H9 (cell line): Measurements from ENCODE around the gene CEP43. TPM values are rescaled to one million over a fixed set of nuclear protein-coding genes. Genes with fewer than 3 reads are reported as not detected.
A peak's percentile ranks its signal among the peaks of the same experiment; 100 is the strongest.

Source experiments
- DNase-seq: peaks from one replicate; pipeline ENCODE4 v3.0.0-alpha.2; 2017
- H2AFZ ChIP-seq: one replicate; pipeline ENCODE4 v1.6.1; 2013; ENCODE audit warnings: mild to moderate bottlenecking, low read length, control low read depth, moderate library complexity
- H2AK5ac ChIP-seq: 2 replicates; pipeline ENCODE4 v1.6.1; 2013; ENCODE audit warnings: low read length, control low read depth, mixed read lengths; ENCODE audit not compliant: insufficient read length
- H2BK120ac ChIP-seq: one replicate; pipeline ENCODE4 v1.6.1; 2013; ENCODE audit warnings: low read depth, mild to moderate bottlenecking, low read length, control low read depth, inconsistent platforms; ENCODE audit not compliant: poor library complexity, severe bottlenecking
- H2BK12ac ChIP-seq: 2 replicates; pipeline ENCODE4 v1.6.1; 2013; ENCODE audit warnings: low read length, control low read depth, mixed read lengths, low read depth; ENCODE audit not compliant: insufficient read length
- H2BK15ac ChIP-seq: 2 replicates; pipeline ENCODE4 v1.6.1; 2013; ENCODE audit warnings: low read depth, low read length, control low read depth
- H2BK20ac ChIP-seq: one replicate; pipeline ENCODE4 v1.6.1; 2013; ENCODE audit warnings: low read depth, mild to moderate bottlenecking, low read length, control low read depth, inconsistent platforms; ENCODE audit not compliant: poor library complexity, severe bottlenecking
- H2BK5ac ChIP-seq: 2 replicates; pipeline ENCODE4 v1.6.1; 2013; ENCODE audit warnings: low read length, control low read depth, mixed read lengths; ENCODE audit not compliant: insufficient read length
- H3K14ac ChIP-seq: 2 replicates; pipeline ENCODE4 v1.6.1; 2013; ENCODE audit warnings: low read length, control low read depth; ENCODE audit not compliant: insufficient read depth
- H3K18ac ChIP-seq: 2 replicates; pipeline ENCODE4 v1.6.1; 2013; ENCODE audit warnings: low read depth, mild to moderate bottlenecking, mixed read lengths, low read length, control low read depth; ENCODE audit not compliant: insufficient read length
- H3K23ac ChIP-seq: 2 replicates; pipeline ENCODE4 v1.6.1; 2013; ENCODE audit warnings: low read length, control low read depth, mixed read lengths, low read depth; ENCODE audit not compliant: insufficient read length
- H3K23me2 ChIP-seq: 2 replicates; pipeline ENCODE4 v1.6.1; 2013; ENCODE audit warnings: low read depth, mild to moderate bottlenecking, mixed read lengths, low read length, control low read depth; ENCODE audit not compliant: insufficient read length, poor library complexity, severe bottlenecking
- H3K27ac ChIP-seq: 2 replicates; pipeline ENCODE4 v1.5.1; 2013; ENCODE audit warnings: low read length, control low read depth, mixed read lengths, low read depth; ENCODE audit not compliant: insufficient read length
- H3K27me3 ChIP-seq: 2 replicates; pipeline ENCODE4 v1.6.1; 2013; ENCODE audit warnings: low read length, control low read depth, inconsistent platforms; ENCODE audit not compliant: insufficient read depth
- H3K4ac ChIP-seq: 2 replicates; pipeline ENCODE4 v1.6.1; 2013; ENCODE audit warnings: low read depth, mild to moderate bottlenecking, control low read depth, inconsistent platforms, low read length, moderate library complexity
- H3K4me1 ChIP-seq: 2 replicates; pipeline ENCODE4 v1.6.1; 2013; ENCODE audit warnings: low read length, control low read depth, inconsistent platforms; ENCODE audit not compliant: insufficient read depth
- H3K4me2 ChIP-seq: 2 replicates; pipeline ENCODE4 v1.6.1; 2013; ENCODE audit warnings: low read length, control low read depth, mixed read lengths; ENCODE audit not compliant: insufficient read length, insufficient read depth
- H3K56ac ChIP-seq: 2 replicates; pipeline ENCODE4 v1.6.1; 2013; ENCODE audit warnings: low read depth, mild to moderate bottlenecking, mixed read lengths, low read length, control low read depth; ENCODE audit not compliant: insufficient read length
- H3K79me1 ChIP-seq: 2 replicates; pipeline ENCODE4 v1.6.1; 2013; ENCODE audit warnings: low read depth, mild to moderate bottlenecking, moderate library complexity, low read length, control low read depth, inconsistent platforms; ENCODE audit not compliant: insufficient read depth, poor library complexity, severe bottlenecking
- H3K79me2 ChIP-seq: 2 replicates; pipeline ENCODE4 v1.6.1; 2013; ENCODE audit warnings: low read length, control low read depth, inconsistent platforms; ENCODE audit not compliant: insufficient read depth
- H3K9ac ChIP-seq: 2 replicates; pipeline ENCODE4 v1.6.1; 2013; ENCODE audit warnings: low read length, control low read depth, mixed read lengths; ENCODE audit not compliant: insufficient read length; ENCODE audit errors: extremely low read depth
- H3K9me3 ChIP-seq: one replicate; pipeline ENCODE4 v1.6.1; 2013; ENCODE audit warnings: low read depth, low read length, inconsistent platforms; ENCODE audit not compliant: control insufficient read depth
- H3T11ph ChIP-seq: one replicate; pipeline ENCODE4 v1.6.1; 2013; ENCODE audit warnings: mild to moderate bottlenecking, low read length, control low read depth, inconsistent platforms
- H4K20me1 ChIP-seq: one replicate; pipeline ENCODE4 v1.6.1; 2013; ENCODE audit not compliant: control insufficient read depth, insufficient read length, insufficient read depth
- H4K5ac ChIP-seq: 2 replicates; pipeline ENCODE4 v1.6.1; 2013; ENCODE audit warnings: low read depth, mild to moderate bottlenecking, mixed read lengths, low read length, control low read depth; ENCODE audit not compliant: insufficient read length
- H4K8ac ChIP-seq: replicated peaks from 2 replicates; pipeline ENCODE4 v1.6.1; 2013; ENCODE audit warnings: low read length, control low read depth, mixed read lengths, low read depth; ENCODE audit not compliant: insufficient read length
- H4K91ac ChIP-seq: 2 replicates; pipeline ENCODE4 v1.6.1; 2013; ENCODE audit warnings: low read depth, mild to moderate bottlenecking, moderate library complexity, mixed read lengths, low read length, control low read depth; ENCODE audit not compliant: insufficient read length
- H3K27ac Mint-ChIP-seq, 3 experiments: 2 replicates in 2 of 3; 3 replicates in 1 of 3; pipeline ENCODE4 v1.8.0; 2020 to 2021; ENCODE audit warnings: mixed read lengths in 3 of 3, mild to moderate bottlenecking in 1 of 3, moderate library complexity in 1 of 3
- H3K27me3 Mint-ChIP-seq: 2 replicates; pipeline ENCODE4 v1.8.0; 2021; ENCODE audit warnings: low read depth, mild to moderate bottlenecking, moderate library complexity, mixed read lengths
- H3K36me3 Mint-ChIP-seq, 3 experiments: 2 replicates in 2 of 3; 3 replicates in 1 of 3; pipeline ENCODE4 v1.8.0; 2020 to 2021; ENCODE audit warnings: low read depth in 3 of 3, mixed read lengths in 3 of 3; ENCODE audit not compliant: insufficient read depth in 1 of 3
- H3K4me1 Mint-ChIP-seq, 2 experiments: 2 replicates each; pipeline ENCODE4 v1.8.0; 2020; ENCODE audit warnings: mixed read lengths in 2 of 2
- H3K4me3 Mint-ChIP-seq, 2 experiments: 2 replicates in 1 of 2; 3 replicates in 1 of 2; pipeline ENCODE4 v1.8.0; 2020 to 2021; ENCODE audit warnings: mild to moderate bottlenecking in 2 of 2, mixed read lengths in 2 of 2, moderate library complexity in 1 of 2
- H3K9me3 Mint-ChIP-seq, 2 experiments: 2 replicates in 1 of 2; 3 replicates in 1 of 2; pipeline ENCODE4 v1.8.0; 2020; ENCODE audit warnings: mild to moderate bottlenecking in 2 of 2, mixed read lengths in 2 of 2, moderate library complexity in 1 of 2
- WGBS: extraction: QIAGEN DNeasy Blood & Tissue Kit; methylation state at CpG from one replicate; pipeline ENCODE4 v1.1.7; 2013; ENCODE audit warnings: missing lambda C conversion rate, low lambda C conversion rate, mixed read lengths; ENCODE audit not compliant: insufficient read length; ENCODE audit errors: extremely low coverage; 5-methylcytosine and 5-hydroxymethylcytosine counted together
- total RNA-seq: library from RNA; stranded (reverse); gene quantifications from 2 replicates; pipeline ENCODE4 v1.2.1, GENCODE V29; 2021
- TF ChIP-seq, protein P1 (sequence below): fragments of 200-600 bp; sonication (generic); conservative IDR thresholded peaks from 3 replicates; pipeline ENCODE4 v1.8.0; 2021; ENCODE audit warnings: antibody characterized with exemption, mild to moderate bottlenecking

The CEP43 gene
- total RNA-seq, 1 experiment from 2014 or later: 33.6 TPM

GRCh38 chr6:167030222-167031072 lies 31.2 kb downstream of the CEP43 start:
- H3K9me3 ChIP-seq: no peaks in the 10 kb centered on the region
- Mint-ChIP-seq H3K4me3 (no peak overlapping the region), H3K9me3 (no peaks in the 10 kb centered on the region), H3K4me1 (peaks cover 17% of the 10 kb centered on the region in 2 experiments), H3K27ac (peak overlapping the region in 1 of 3 experiments; percentile 12; a peak in 1 of 7 replicates), H3K27me3 (no peaks in the 10 kb centered on the region), H3K36me3 (peaks cover 42 to 79% (median 73%) of the 10 kb centered on the region in 3 experiments; a peak in 6 of 7 replicates)
- H2BK12ac ChIP-seq: no peak overlapping the region
- H2BK15ac ChIP-seq: no peak overlapping the region
- no peak overlapping the region for H2BK5ac ChIP-seq
- no peak overlapping the region for H3K9ac ChIP-seq
- no peak overlapping the region for H4K91ac ChIP-seq
- H4K20me1 ChIP-seq: no peaks in the 10 kb centered on the region
- H3K27me3 ChIP-seq: no peaks in the 10 kb centered on the region
- TF ChIP-seq, protein P1, sequence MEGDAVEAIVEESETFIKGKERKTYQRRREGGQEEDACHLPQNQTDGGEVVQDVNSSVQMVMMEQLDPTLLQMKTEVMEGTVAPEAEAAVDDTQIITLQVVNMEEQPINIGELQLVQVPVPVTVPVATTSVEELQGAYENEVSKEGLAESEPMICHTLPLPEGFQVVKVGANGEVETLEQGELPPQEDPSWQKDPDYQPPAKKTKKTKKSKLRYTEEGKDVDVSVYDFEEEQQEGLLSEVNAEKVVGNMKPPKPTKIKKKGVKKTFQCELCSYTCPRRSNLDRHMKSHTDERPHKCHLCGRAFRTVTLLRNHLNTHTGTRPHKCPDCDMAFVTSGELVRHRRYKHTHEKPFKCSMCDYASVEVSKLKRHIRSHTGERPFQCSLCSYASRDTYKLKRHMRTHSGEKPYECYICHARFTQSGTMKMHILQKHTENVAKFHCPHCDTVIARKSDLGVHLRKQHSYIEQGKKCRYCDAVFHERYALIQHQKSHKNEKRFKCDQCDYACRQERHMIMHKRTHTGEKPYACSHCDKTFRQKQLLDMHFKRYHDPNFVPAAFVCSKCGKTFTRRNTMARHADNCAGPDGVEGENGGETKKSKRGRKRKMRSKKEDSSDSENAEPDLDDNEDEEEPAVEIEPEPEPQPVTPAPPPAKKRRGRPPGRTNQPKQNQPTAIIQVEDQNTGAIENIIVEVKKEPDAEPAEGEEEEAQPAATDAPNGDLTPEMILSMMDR: no peak
- no peak overlapping the region for H3K18ac ChIP-seq
- H3K27ac ChIP-seq: no peak overlapping the region
- no peaks in the 10 kb centered on the region for H3K23me2 ChIP-seq
- no peak overlapping the region for H2BK120ac ChIP-seq
- H3T11ph ChIP-seq: no peak overlapping the region
- H3K79me2 ChIP-seq: no peaks in the 10 kb centered on the region
- no peak overlapping the region for H3K14ac ChIP-seq
- no peak overlapping the region for H3K23ac ChIP-seq
- no peak overlapping the region for H3K56ac ChIP-seq
- no peak overlapping the region for H3K4ac ChIP-seq
- DNase-seq: no peak
- no peak overlapping the region for H3K4me2 ChIP-seq
- WGBS: no CpG with 5 or more reads among the region's 11 CpGs
- no peak overlapping the region for H2AFZ ChIP-seq
- H4K8ac ChIP-seq: no peak overlapping the region
- H2AK5ac ChIP-seq: no peak overlapping the region
- H2BK20ac ChIP-seq: no peak overlapping the region
- H3K4me1 ChIP-seq: peaks cover 6% of the 10 kb centered on the region; the same call in 1 of the 2 replicates
- no peak overlapping the region for H4K5ac ChIP-seq
- H3K79me1 ChIP-seq: no peaks in the 10 kb centered on the region
